Measurements from ENCODE around the gene SLC7A6OS.

Gene SLC7A6OS

DNA sequence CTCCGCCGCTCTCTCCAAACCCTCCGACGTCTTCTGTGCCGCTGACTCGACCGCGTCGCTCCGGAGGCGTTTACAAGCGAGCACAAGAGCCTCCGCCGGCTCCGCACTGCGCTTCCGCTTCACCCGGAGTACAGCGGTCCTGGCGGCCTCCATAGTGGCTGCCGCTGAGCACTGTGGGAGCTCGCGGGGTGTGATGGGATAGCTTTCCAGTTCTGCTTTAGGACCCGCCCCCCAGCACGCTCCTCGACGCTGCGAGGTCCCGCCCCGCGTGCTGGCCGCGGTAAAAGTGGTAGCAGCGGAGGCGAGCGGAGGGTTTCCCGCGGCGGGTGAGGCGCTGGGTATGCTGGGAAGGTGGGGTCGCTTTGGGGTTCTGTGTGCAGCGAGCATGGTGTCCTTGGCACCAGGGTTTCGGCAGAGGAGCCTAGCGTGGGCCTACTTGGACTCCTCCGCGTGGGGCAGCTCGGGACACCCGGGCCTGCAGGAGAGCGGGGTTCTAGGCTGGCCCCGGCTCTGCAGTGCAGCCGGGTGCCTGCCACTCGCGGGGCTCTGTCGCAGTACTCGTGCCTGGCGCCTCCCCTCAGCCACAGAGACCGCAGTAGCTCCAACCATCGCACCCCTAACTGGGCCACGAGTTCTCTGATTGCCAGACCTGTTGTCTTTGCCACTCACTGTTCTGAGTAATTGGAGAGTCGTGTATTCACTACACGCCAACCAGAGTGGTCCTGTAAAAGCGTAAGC is at the start of gene SLC7A6OS, which contains the start of gene PRMT7 (continued):
- TF ChIP-seq ZNF830 (tag by site-specific recombination; IDR thresholded peaks at IDR 0.05; ENCODE audit: low read depth) (no peak), ZNF660 (tag by site-specific recombination; IDR thresholded peaks at IDR 0.05) (peak; percentile 81), ZNF561 (tag by site-specific recombination; IDR thresholded peaks at IDR 0.05; ENCODE audit: borderline replicate concordance) (peak; percentile 81; the same call in 1 of the 2 replicates), ZNF521 (tag by site-specific recombination; IDR thresholded peaks at IDR 0.05) (no peak), TRIM28 (IDR thresholded peaks at IDR 0.05; ENCODE audit: borderline replicate concordance, low read length) (no peak), ZBTB21 (tag by site-specific recombination; IDR thresholded peaks at IDR 0.05) (0 out of 2 replicates have a peak, but pooled peaks have one; percentile 27), ZNF202 (tag by site-specific recombination; IDR thresholded peaks at IDR 0.05; ENCODE audit: borderline replicate concordance) (no peak), ZNF510 (tag by site-specific recombination; IDR thresholded peaks at IDR 0.05; ENCODE audit: insufficient replicate concordance) (no peak), SP3 (tag by site-specific recombination; IDR thresholded peaks at IDR 0.05) (peak; percentile 67), ZBTB20 (tag by site-specific recombination; IDR thresholded peaks at IDR 0.05) (peak; percentile 94), GLIS1 (tag by site-specific recombination; IDR thresholded peaks at IDR 0.05) (0 out of 2 replicates have a peak, but pooled peaks have one; percentile 19), KLF7 (tag by site-specific recombination; IDR thresholded peaks at IDR 0.05; ENCODE audit: borderline replicate concordance) (peak; percentile 30; the same call in 1 of the 2 replicates), ZNF266 (tag by site-specific recombination; IDR thresholded peaks at IDR 0.05; ENCODE audit: low read depth) (no peak), KLF10 (tag by site-specific recombination; IDR thresholded peaks at IDR 0.05) (peak; percentile 34; the same call in 1 of the 2 replicates), SP2 (tag by site-specific recombination; IDR thresholded peaks at IDR 0.05) (peak; percentile 80), ZIC2 (tag by site-specific recombination; IDR thresholded peaks at IDR 0.05) (peak; percentile 46), YY1 (tag by site-specific recombination; IDR thresholded peaks at IDR 0.05) (peak; percentile 83; the same call in 1 of the 2 replicates), ZNF157 (tag by site-specific recombination; IDR thresholded peaks at IDR 0.05) (no peak), ZNF600 (tag by site-specific recombination; IDR thresholded peaks at IDR 0.05) (peak; percentile 6; the same call in 1 of the 2 replicates), ZNF76 (tag by site-specific recombination; IDR thresholded peaks at IDR 0.05; ENCODE audit: borderline replicate concordance, low read depth) (peak; percentile 98), ZNF2 (tag by site-specific recombination; IDR thresholded peaks at IDR 0.05) (0 out of 2 replicates have a peak, but pooled peaks have one; percentile 70), ZNF138 (tag by site-specific recombination; IDR thresholded peaks at IDR 0.05; ENCODE audit: borderline replicate concordance) (no peak), ZBTB26 (tag by site-specific recombination; optimal IDR thresholded peaks at IDR 0.05) (peak; percentile 79), KLF1 (tag by site-specific recombination; IDR thresholded peaks at IDR 0.05) (peak; percentile 64), OSR2 (tag by site-specific recombination; IDR thresholded peaks at IDR 0.05) (0 out of 2 replicates have a peak, but pooled peaks have one; percentile 39), ZNF155 (tag by site-specific recombination; IDR thresholded peaks at IDR 0.05) (no peak), HOXA7 (CRISPR knock-in tag; IDR thresholded peaks at IDR 0.05; ENCODE audit: borderline replicate concordance) (no peak)
- TF ChIP-seq, protein P1, sequence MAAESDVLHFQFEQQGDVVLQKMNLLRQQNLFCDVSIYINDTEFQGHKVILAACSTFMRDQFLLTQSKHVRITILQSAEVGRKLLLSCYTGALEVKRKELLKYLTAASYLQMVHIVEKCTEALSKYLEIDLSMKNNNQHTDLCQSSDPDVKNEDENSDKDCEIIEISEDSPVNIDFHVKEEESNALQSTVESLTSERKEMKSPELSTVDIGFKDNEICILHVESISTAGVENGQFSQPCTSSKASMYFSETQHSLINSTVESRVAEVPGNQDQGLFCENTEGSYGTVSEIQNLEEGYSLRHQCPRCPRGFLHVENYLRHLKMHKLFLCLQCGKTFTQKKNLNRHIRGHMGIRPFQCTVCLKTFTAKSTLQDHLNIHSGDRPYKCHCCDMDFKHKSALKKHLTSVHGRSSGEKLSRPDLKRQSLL (tag by site-specific recombination; IDR thresholded peaks at IDR 0.05), result peak; percentile 45; the same call in 1 of the 2 replicates
- TF ChIP-seq, protein P2, sequence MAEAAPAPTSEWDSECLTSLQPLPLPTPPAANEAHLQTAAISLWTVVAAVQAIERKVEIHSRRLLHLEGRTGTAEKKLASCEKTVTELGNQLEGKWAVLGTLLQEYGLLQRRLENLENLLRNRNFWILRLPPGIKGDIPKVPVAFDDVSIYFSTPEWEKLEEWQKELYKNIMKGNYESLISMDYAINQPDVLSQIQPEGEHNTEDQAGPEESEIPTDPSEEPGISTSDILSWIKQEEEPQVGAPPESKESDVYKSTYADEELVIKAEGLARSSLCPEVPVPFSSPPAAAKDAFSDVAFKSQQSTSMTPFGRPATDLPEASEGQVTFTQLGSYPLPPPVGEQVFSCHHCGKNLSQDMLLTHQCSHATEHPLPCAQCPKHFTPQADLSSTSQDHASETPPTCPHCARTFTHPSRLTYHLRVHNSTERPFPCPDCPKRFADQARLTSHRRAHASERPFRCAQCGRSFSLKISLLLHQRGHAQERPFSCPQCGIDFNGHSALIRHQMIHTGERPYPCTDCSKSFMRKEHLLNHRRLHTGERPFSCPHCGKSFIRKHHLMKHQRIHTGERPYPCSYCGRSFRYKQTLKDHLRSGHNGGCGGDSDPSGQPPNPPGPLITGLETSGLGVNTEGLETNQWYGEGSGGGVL (tag by site-specific recombination; IDR thresholded peaks at IDR 0.05), result peak; percentile 93
- TF ChIP-seq, protein P3, sequence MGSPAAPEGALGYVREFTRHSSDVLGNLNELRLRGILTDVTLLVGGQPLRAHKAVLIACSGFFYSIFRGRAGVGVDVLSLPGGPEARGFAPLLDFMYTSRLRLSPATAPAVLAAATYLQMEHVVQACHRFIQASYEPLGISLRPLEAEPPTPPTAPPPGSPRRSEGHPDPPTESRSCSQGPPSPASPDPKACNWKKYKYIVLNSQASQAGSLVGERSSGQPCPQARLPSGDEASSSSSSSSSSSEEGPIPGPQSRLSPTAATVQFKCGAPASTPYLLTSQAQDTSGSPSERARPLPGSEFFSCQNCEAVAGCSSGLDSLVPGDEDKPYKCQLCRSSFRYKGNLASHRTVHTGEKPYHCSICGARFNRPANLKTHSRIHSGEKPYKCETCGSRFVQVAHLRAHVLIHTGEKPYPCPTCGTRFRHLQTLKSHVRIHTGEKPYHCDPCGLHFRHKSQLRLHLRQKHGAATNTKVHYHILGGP (tag by site-specific recombination; IDR thresholded peaks at IDR 0.05), result no peak
- TF ChIP-seq, protein P4, sequence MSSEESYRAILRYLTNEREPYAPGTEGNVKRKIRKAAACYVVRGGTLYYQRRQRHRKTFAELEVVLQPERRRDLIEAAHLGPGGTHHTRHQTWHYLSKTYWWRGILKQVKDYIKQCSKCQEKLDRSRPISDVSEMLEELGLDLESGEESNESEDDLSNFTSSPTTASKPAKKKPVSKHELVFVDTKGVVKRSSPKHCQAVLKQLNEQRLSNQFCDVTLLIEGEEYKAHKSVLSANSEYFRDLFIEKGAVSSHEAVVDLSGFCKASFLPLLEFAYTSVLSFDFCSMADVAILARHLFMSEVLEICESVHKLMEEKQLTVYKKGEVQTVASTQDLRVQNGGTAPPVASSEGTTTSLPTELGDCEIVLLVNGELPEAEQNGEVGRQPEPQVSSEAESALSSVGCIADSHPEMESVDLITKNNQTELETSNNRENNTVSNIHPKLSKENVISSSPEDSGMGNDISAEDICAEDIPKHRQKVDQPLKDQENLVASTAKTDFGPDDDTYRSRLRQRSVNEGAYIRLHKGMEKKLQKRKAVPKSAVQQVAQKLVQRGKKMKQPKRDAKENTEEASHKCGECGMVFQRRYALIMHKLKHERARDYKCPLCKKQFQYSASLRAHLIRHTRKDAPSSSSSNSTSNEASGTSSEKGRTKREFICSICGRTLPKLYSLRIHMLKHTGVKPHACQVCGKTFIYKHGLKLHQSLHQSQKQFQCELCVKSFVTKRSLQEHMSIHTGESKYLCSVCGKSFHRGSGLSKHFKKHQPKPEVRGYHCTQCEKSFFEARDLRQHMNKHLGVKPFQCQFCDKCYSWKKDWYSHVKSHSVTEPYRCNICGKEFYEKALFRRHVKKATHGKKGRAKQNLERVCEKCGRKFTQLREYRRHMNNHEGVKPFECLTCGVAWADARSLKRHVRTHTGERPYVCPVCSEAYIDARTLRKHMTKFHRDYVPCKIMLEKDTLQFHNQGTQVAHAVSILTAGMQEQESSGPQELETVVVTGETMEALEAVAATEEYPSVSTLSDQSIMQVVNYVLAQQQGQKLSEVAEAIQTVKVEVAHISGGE (tag by site-specific recombination; conservative IDR thresholded peaks at IDR 0.05; ENCODE audit: low read depth), result peak; percentile 93

Data from HEK293 (cell line).